Measurements from ENCODE around the gene HNRNPD.
"Not testable (repeated sequence)": the region's sequence is repeated elsewhere in the genome, so short reads cannot be mapped to it uniquely, and the experiment has no call there.

The HNRNPD gene, protein sequence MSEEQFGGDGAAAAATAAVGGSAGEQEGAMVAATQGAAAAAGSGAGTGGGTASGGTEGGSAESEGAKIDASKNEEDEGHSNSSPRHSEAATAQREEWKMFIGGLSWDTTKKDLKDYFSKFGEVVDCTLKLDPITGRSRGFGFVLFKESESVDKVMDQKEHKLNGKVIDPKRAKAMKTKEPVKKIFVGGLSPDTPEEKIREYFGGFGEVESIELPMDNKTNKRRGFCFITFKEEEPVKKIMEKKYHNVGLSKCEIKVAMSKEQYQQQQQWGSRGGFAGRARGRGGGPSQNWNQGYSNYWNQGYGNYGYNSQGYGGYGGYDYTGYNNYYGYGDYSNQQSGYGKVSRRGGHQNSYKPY

DNA sequence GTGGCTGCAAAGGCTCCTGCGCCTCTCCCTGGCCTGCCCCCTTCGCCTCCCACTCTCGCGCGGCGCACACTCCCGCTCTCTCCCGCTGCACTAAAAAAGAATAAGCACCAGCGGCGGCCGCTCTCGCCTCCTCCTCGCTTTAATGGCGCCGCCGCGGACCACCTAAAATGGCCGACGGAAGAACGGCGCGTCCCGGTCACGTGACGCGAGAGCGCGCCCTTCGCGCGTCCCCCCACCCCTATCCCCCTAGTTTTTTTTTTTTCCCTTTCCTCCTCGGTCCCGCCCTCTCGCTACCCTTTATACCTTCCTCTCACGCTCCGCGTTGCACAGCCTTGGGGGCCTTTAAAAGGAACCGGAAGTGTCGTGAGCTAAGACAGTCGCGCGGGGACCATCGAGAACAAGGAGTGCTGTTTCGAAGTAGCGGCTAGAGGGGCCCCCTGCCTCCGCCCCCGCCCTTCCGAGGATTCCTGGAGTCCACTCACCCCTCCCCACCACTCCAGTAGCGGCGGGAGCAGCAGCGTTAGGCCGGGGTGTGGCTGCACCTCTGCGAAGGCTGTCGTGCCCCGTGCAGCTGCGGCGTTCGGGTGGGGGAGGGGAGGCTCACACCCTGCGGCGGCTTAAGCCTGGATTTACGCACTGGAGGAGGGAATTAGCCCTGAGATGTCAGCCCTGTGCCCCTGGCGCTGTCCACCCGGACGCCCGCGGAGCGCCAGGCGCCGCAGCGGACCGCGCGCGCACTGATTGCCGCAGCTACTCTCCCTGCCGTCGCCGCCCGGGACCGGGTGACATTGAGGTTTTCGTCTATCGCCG lies at the start of gene HNRNPD:
HNRNPD (minus strand) TSS at position 176 of the 810 bp plus-strand sequence. CDS start 313 bp downstream, outside the sequence.
- peak; percentile 97 for FAIRE-seq

DNA sequence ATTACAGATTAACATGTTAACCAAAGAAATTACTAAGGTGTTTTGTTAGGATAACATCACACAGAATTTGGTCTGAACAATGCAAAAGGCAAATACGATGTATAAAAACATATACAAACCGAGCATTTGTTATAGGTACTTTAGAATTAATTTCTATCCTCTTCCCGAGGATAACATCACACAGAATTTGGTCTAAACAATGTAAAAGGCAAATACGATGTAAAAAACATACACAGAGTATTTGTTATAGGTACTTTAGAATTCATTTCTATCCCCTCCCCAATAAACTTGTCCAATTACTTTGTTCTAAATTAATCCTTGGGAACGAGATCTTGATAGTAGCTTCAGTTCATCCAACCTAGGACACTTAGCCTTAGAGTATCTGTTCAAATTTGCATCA lies 48.8 kb upstream of the HNRNPD start:
- FAIRE-seq = no peak

DNA sequence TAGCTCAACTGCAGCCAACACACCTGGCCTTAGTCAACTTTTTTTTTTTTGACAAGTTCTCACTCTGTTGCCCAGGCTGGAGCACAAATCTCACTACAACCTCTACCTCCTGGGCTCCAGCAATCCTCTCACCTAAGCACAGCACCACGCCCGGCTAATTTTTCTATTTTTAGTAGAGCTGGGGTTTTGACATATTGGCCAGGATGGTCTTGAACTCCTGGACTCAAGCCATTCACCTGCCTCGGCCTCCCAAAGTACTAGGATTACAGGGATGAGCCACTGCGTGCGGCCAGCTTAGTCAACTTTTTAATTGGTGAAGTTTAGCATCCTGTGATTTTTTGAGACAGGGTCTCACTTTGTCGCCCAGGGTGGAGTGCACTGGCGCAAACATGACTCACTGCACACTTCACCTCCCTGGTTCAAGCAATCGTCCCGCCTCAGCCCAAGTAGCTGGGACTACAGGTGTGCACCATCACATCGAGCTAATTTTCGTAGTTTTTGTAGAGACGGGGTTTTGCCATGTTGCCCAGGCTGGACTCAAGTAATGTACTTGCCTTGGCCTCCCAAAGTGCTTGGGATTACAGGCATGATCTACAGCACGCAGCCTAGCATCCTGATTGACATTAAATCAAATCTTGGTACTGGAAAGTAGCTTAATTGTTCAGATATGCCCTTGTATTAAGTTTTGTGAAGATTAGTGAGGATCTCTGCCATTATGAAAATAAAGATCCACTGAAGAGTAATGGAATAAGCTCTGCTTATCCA lies 48.2 kb upstream of the HNRNPD start:
- FAIRE-seq = no peak

DNA sequence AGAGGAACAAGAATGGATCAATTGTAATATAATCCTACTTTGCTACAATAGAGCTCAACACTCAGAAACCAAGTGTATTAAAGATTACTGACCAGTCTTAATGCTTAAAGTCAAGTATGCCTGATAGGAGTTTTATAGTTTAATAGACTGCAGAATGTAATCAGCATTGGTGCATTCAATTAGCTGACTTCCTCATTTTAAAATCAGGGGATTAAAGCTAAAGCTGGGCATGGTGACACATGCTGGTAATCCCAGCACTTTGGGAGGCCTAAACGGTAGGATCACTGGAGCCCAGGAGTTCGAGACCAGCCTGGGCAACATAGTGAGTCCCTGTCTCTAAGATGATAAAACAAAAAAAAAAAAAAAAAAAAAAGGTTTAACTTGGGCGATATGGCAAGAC lies 45.7 kb upstream of the HNRNPD start:
- FAIRE-seq = no peak

DNA sequence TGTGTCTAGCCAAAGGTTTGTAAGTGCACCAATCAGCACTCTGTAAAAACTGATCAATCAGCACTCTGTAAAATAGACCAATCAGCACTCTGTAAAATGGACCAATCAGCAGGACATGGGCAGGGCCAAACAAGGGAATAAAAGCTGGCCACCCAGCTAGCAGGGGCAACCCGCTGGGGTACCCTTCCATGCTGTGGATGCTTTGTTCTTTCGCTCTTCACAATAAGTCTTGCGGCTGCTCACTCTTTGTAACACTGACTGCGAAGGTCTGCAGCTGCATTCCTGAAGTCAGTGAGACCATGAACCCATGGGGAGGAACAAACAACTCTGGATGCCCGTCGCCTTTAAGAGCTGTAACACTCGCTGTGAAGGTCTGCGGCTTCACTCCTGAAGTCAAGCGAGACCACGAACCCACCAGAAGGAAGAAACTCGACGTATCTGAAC lies 42.2 kb upstream of the HNRNPD start:
- FAIRE-seq = no peak

DNA sequence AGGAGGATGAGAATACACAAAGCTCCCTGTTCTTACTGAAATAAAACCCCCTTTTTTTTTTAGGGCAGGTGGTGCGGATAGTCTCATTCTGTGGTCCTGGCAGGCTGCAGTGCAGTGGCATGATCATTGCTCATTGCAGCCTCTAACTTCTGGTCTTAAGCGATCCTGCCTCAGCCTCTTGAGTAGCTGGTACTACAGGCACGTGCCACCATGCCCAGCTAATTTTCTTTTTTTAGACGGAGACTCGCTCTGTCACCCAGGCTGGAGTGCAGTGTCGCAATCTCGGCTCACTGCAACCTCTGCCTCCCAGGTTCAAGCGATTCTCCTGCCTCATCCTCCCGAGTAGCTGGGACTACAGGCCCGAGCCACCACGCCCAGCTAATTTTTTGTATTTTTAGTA lies 41.3 kb upstream of the HNRNPD start:
- not testable (repeated sequence) for FAIRE-seq

DNA sequence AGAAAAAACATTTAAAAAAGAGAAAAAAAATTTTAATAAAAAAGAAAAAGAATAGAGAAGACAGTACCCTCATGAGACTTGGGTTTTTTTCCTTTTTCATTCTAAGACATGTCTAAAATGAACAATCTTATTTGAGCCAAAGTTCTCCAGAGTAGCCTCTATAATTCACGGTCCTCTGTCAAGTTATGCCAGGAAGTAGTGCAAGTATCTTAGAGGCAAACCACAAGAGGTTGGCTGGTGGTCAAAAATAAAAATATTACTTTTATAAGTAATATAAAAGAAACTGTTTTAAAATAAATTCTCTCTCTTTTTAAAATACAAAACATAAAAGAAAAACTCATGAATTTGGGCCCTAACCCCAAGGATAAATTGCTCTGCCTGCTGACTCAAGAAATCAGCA lies 29.9 kb upstream of the HNRNPD start:
- no peak for FAIRE-seq

DNA sequence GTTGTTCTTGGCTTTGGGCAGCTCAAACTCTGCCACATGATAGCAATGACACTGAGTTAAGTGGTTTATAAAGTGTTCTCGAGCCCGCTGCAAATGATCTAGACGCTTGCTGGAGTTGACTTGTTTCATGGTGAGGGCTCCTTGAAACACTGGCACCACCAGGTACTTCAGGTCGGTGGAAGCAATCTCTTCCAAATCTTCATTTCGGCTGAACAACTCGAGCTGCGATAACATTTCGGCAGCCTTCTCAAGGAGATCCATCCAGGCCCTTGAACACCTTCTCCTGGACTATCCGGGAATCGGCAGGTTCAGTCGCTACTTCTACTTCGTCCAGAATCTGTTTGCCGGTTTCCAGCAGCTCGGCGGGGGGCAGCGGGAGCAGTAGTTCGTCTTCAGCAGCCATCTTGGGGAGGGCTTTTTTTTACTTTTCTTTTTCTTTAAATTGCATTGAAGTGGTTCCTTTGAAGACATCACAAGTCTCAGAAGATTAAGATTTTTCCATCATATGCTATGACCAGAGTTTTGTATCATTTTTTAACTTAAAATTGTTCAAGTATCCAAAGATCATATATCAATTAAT lies 28.5 kb upstream of the HNRNPD start:
- FAIRE-seq = no peak

DNA sequence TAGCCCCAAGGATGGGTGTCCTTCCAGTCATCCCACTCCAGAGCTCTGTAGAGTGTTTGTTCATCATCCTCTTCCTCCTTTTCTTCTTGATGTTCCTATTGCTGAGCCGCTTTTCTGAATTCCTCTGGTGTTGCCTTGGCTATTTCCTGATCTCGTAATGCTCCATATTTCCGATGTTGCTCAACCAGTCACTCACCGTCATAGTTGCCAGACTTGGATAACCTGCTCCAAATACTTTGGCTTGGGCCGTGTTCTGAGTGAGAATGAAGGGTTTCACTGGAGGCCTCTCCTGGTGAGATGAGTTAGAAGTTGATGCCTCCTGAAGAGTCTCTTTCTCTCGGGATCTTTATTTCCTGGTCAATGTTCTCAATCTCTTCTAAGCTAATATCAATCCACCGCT lies 27.8 kb upstream of the HNRNPD start:
- no peak for FAIRE-seq

DNA sequence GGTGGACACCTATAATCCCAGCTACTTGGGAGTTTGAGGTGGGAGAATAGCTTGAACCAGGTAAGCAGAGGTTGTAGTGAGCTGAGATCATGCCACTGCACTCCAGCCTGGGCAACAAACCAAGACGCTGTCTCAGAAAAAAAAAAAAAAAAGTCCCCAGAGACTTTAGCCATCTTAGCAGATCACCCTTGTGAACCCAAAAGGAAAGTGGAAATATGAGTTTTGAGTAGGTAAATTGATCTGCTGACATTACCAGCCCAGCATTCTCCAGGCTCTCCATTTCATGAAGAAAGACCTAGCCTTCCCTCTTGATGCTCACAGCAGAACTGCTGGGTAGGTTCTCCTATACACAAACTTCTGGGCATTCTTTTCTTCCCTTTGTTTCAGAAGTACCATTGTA lies 24.5 kb upstream of the HNRNPD start:
- FAIRE-seq = no peak

DNA sequence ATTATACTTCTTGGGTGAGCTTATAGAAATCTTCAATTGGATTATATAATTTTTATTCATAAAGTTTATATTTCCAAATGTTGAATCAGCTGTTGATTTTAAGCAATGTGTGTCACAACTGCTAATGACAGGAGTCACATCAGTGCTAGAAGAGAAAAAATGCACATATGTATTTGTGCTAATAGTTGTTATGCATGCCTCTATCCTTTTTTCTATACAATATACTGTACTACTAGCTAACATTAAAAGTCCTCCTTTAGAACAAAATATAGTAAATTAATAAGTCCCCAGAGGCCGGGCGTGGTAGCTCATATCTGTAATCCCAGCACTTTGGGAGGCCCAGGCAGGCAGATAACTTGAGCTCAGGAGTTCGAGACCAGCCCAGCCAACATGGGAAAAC lies 23.7 kb upstream of the HNRNPD start:
- no peak for FAIRE-seq

DNA sequence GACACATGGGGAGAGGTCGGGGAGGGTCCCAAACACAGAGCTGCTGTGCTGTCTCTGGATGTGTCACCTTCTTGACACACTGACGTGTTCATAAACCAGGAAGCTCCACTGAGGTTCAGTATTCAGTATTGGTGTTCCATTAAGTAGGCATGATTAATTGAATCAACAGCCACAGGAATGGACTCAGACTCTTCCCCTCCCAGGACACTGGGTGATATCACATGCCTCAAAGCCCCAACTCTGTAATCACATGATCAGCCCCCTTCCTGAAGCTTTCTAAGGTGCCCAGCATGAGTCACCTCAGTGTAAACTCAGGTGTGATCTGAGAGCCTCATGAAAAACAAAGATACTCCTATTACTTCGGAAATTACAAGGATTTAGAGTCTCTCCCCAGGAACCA lies 21.1 kb upstream of the HNRNPD start:
- no peak for FAIRE-seq

DNA sequence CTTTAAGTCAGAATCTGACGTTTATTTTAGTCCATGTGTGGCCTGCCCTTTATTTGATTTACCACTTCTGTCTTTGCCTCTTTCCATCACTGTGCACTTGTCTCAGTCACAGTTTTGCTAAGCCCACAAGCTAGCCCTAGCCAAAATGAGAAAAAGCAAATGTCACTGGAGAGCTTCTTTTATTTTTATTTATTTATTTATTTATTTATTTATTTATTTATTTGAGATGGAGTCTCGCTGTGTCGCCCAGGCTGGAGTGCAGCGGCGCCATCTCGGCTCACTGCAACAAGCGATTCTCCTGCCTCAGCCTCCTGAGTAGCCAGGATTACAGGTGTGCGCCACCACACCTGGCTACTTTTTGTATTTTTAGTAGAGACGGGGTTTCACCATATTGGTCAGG lies 16.3 kb upstream of the HNRNPD start:
- FAIRE-seq = not testable (repeated sequence)

DNA sequence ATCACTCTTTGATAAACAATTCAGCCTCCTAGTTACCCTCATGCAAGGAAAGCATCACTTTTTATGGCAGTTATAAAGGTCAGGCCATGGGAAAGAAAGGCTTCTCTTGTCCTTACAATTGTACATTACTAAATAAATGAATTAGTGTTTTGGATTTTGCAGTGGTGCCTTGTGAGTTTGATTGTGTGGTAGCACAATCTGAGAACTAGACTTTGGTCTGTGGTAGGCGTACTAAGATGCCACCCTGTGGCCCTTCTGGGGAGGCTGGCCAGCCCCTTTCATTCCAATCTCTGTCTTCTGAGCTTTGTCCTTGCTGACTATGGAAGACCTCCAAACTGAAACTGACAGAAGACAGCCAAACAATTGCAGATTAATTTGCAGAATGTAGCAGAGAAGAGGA lies 14.6 kb upstream of the HNRNPD start:
- no peak for FAIRE-seq

DNA sequence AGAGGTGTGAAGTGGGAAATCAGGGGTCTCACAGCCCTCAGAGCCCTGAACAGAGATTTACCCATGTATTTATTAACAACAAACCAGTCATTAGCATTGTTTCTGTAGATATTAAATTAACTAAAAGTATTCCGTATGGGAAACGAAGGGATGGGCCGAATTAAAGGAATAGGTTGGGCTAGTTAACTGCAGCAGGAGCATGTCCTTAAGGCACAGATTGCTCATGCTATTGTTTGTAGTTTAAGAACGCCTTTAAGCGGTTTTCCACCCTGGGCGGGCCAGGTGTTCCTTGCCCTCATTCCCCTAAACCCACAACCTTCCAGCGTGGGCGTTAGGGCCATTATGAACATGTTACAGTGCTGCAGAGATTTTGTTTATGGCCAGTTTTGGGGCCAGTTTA lies 12.5 kb upstream of the HNRNPD start:
- not testable (repeated sequence) for FAIRE-seq

DNA sequence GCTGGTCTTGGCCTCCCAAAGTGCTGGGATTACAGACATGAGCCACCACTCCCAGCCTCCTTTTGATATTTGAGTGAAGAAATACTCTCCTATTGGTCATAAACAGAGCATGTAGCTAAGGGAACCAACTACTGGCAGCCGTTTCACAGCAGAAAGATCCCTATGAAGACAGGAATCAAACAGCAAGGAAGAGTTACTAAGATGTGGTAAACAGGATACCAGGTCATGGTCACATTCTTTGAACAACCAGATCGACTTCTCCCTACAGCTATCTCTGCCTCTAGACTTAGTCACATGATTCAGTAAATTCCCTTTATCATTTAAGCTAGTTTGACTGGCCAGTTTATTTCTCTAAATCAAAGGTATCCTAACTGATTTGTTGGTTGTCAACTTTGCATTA lies 9.0 kb upstream of the HNRNPD start:
- FAIRE-seq = no peak

DNA sequence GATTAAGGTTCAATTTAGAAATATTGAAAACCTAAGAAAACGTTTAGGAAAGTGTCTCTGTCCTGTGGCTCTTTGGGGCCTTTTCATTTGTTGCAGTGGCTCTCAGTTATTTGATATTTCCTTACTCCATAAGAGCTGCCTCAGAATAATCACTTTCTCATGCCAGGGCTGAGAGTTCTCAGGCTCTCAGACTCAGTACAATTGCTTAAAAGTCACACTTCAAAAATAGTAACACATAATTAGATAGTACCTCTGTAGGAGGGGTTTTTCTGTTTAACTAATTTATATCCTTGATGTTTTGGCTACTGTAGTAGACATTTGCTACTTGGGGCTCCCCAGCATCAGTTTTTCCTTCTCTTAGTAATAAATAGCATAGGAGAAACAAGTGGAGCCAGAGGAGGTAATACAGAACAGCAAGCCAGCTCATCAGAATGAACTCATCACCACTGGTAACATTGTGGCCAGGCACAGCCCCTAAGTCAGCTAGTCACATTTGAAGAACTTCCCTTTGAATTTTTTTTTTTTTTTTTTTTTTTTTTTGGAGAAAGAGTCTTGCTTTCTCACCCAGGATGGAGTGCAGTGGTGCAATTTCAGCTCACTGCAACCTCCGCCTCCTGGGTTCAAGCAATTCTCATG lies 8.0 kb upstream of the HNRNPD start:
- FAIRE-seq = no peak

DNA sequence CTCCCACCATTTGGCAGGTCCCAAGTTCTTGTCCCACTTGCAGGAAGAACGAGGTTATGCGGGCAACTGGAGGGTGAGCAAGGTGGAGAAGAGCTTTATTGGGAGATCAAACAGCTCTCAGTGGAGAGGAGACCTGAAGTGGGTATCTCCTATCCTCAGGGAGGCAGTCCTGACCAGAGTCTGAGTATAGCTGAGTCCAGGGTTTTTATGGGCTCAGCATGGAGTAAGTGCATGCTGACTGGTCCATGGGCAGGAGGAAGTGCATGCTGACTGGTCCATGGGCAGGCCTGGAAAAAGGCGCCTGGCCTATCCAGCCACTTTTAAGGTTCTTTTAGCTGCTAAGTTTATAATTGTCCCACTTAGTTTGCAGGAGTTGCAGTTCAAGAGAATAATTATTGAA lies 7.4 kb upstream of the HNRNPD start:
- no peak for FAIRE-seq

DNA sequence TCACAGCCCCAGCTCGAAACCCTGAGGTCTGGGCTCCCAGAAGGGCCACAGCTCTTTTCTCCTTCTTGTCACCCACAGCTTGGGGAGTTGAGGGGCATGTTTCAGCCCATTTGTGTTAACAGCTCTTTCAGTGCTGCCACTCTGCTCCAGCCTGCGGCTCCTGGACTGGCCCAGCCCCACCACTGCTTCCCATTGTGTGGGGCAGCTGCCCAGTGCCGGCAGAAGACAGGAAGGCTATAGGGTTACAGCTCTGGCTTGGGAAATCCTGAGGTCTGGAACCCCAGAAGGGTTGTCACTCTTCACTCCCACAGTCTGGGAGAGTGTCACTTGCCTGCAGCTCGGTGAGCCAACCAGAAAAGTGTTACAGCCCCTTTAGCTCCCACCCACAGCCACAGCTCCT lies 7.0 kb upstream of the HNRNPD start:
- no peak for FAIRE-seq

DNA sequence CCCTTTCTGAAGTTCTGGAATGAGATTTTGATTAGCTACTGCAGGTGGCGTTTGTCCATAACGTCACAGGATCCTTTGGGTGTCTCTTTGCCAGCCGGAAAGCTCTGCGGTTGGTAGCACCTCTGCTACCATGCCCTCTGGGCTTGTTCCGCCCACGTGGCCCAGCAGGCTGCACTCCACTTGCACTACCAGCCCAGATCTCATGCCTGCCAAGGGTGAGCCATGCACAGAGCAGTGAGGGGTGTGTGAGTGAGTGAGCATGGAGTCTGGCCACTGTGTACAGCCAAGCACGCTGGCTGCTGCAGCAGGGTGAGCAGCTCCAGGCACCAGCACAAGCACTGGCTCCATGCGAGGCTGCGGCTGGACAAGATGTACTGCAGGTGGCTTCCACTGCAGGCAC lies 6.6 kb upstream of the HNRNPD start:
- no peak for FAIRE-seq

DNA sequence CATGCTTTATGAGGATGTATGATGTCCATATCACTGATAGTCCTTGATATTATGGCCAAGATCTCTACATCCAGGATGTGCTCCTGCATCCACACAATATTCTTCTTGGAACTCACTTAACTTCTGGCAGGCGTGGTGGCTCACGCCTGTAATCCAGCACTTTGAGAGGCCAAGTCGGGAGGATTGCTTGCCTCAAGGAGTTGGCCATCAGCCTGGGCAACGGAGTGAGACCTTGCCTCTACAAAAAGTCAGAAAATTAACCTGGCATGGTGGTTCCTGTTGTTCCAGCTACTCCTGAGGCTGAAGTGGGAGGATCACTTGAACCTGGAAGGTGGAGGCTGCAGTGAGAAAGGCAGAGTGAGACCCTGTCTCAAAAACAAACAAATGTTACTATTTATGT lies 2.3 kb upstream of the HNRNPD start:
- no peak for FAIRE-seq

DNA sequence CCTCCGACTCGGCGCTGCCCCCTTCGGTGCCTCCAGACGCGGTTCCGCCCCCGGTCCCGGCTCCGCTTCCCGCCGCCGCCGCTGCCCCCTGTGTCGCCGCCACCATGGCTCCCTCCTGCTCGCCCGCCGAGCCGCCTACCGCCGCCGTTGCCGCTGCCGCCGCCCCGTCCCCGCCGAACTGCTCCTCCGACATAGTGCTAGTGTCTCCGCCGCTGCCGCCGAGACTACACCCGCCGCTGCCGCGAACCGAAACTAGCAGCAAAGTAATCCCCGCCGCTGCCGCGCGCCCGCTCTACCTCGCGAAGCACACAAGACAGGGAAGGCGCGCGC lies 340 bp downstream of the HNRNPD start:
- FAIRE-seq = no peak

Data from TTC549 (cell line).